H1 (cell line): ENCODE measurements around the gene MAP2K2. TPM values are rescaled to one million over a fixed set of nuclear protein-coding genes. Genes with fewer than 3 reads are reported as not detected.
A peak's percentile ranks its signal among the peaks of the same experiment; 100 is the strongest.

Source experiments
- CTCF ChIA-PET: fragments of 300-600 bp; sonication (Branson Sonifier 250); formaldehyde crosslinking; loops from one replicate; lab custom pipeline; 2021; ENCODE audit not compliant: partially characterized antibody; lab: Charles Lee
- POLR2A ChIA-PET: fragments of 300-600 bp; sonication (Branson Sonifier 250); formaldehyde crosslinking; loops from one replicate; lab custom pipeline; 2021; ENCODE audit warnings: inconsistent platforms; ENCODE audit not compliant: partially characterized antibody; lab: Charles Lee
- DNase-seq, 2 experiments: peaks; one replicate each; pipeline versions ENCODE4 v3.0.0 to v3.0.0-alpha.2; 2010 to 2022; ENCODE audit warnings: low spot score in 2 of 2, low read depth in 1 of 2, mixed read lengths in 1 of 2
- FAIRE-seq: peaks from 2 replicates; lab custom pipeline; 2011; peaks lifted over from hg19 to GRCh38; lab: Jason Lieb, UNC
- H2AFZ ChIP-seq: 2 replicates; pipeline ENCODE4 v1.8.1; 2012; ENCODE audit warnings: low read length, inconsistent platforms
- H2AK5ac ChIP-seq: 2 replicates; pipeline ENCODE4 v1.6.1; 2013; ENCODE audit warnings: low read depth, low read length
- H2BK120ac ChIP-seq: replicated peaks from 2 replicates; pipeline ENCODE3; 2013; ENCODE audit warnings: low read depth, low read length, inconsistent platforms
- H2BK12ac ChIP-seq: 2 replicates; pipeline ENCODE4 v1.6.1; 2013; ENCODE audit warnings: low read depth, low read length
- H2BK15ac ChIP-seq: 2 replicates; pipeline ENCODE4 v1.6.1; 2013; ENCODE audit warnings: low read length
- H2BK20ac ChIP-seq: 2 replicates; pipeline ENCODE4 v1.6.1; 2013; ENCODE audit warnings: low read length
- H2BK5ac ChIP-seq: 2 replicates; pipeline ENCODE4 v1.6.1; 2013; ENCODE audit warnings: low read depth, low read length
- H3K14ac ChIP-seq: 2 replicates; pipeline ENCODE4 v1.6.1; 2013; ENCODE audit warnings: inconsistent platforms; ENCODE audit not compliant: insufficient read length
- H3K18ac ChIP-seq: 2 replicates; pipeline ENCODE4 v1.6.1; 2013; ENCODE audit warnings: low read length; ENCODE audit errors: extremely low read depth
- H3K23ac ChIP-seq: 2 replicates; pipeline ENCODE4 v1.6.1; 2013; ENCODE audit warnings: inconsistent platforms; ENCODE audit not compliant: insufficient read length
- H3K23me2 ChIP-seq: 2 replicates; pipeline ENCODE4 v1.6.1; 2013; ENCODE audit warnings: low read depth, low read length
- H3K27ac ChIP-seq: 2 replicates; pipeline ENCODE4 v1.6.1; 2011; ENCODE audit warnings: low read depth, low read length, inconsistent platforms
- H3K27me3 ChIP-seq, 4 experiments: replicated peaks in 1 of 4; 1 replicate in 1 of 4; 2 replicates in 3 of 4; pipeline versions ENCODE4 v1.6.1 to v1.8.1; 2011 to 2013; ENCODE audit warnings: low read length in 3 of 4, mild to moderate bottlenecking in 3 of 4, inconsistent platforms in 2 of 4, mixed read lengths in 2 of 4, moderate library complexity in 1 of 4; ENCODE audit not compliant: control insufficient read depth in 3 of 4, insufficient read depth in 3 of 4; ENCODE audit errors: extremely low read depth in 1 of 4
- H3K36me3 ChIP-seq, 4 experiments: 2 replicates each; pipeline versions ENCODE4 v1.6.1 to v1.8.1; 2011 to 2013; ENCODE audit warnings: mild to moderate bottlenecking in 4 of 4, low read length in 3 of 4, moderate library complexity in 2 of 4, control low read depth in 1 of 4, inconsistent platforms in 1 of 4; ENCODE audit not compliant: insufficient read depth in 4 of 4, control insufficient read depth in 2 of 4
- H3K4ac ChIP-seq: replicated peaks from 2 replicates; pipeline ENCODE3; 2013; ENCODE audit warnings: low read length, low read depth, mixed read lengths, inconsistent platforms; ENCODE audit not compliant: insufficient read length
- H3K4me1 ChIP-seq, 4 experiments: replicated peaks in 1 of 4; 1 replicate in 1 of 4; 2 replicates in 3 of 4; pipeline versions ENCODE4 v1.6.1 to v1.8.1; 2011 to 2013; ENCODE audit warnings: low read length in 3 of 4, inconsistent platforms in 2 of 4, mixed read lengths in 1 of 4; ENCODE audit not compliant: insufficient read depth in 4 of 4, control insufficient read depth in 3 of 4
- H3K4me2 ChIP-seq, 2 experiments: 2 replicates each; pipeline versions ENCODE4 v1.6.1 to v1.8.1; 2011 to 2013; ENCODE audit warnings: low read depth in 2 of 2, low read length in 2 of 2, control low read depth in 1 of 2, inconsistent platforms in 1 of 2, mild to moderate bottlenecking in 1 of 2; ENCODE audit not compliant: insufficient read depth in 1 of 2
- H3K4me3 ChIP-seq, 4 experiments: fragments of 200-600, 300-600 bp in 1 of 4; sonication (generic), shearing (Covaris generic), sonication (Bioruptor Twin) in 1 of 4; 2 replicates each; pipeline versions ENCODE4 v1.5.1 to v1.8.1; 2011 to 2016; ENCODE audit warnings: low read length in 4 of 4, low read depth in 3 of 4, control low read depth in 2 of 4, inconsistent platforms in 2 of 4, mild to moderate bottlenecking in 2 of 4, mixed read lengths in 1 of 4, moderate library complexity in 1 of 4; ENCODE audit not compliant: insufficient read depth in 2 of 4; ENCODE audit errors: extremely low read depth in 1 of 4
- H3K56ac ChIP-seq: replicated peaks from 2 replicates; pipeline ENCODE3; 2013; ENCODE audit warnings: low read depth, mild to moderate bottlenecking, mixed read lengths, low read length, inconsistent platforms; ENCODE audit not compliant: insufficient read length
- H3K79me1 ChIP-seq: 2 replicates; pipeline ENCODE4 v1.6.1; 2013; ENCODE audit warnings: low read depth, low read length, control low read depth
- H3K79me2 ChIP-seq, 2 experiments: 2 replicates each; pipeline versions ENCODE4 v1.6.1 to v1.8.1; 2012 to 2013; ENCODE audit warnings: low read length in 2 of 2, mild to moderate bottlenecking in 2 of 2, inconsistent platforms in 1 of 2; ENCODE audit not compliant: insufficient read depth in 2 of 2, control insufficient read depth in 1 of 2
- H3K9ac ChIP-seq, 4 experiments: replicated peaks in 1 of 4; 1 replicate in 1 of 4; 2 replicates in 3 of 4; pipeline versions ENCODE4 v1.6.1 to v1.8.1; 2011 to 2013; ENCODE audit warnings: low read depth in 3 of 4, low read length in 3 of 4, control low read depth in 2 of 4, mild to moderate bottlenecking in 2 of 4, moderate library complexity in 2 of 4, inconsistent platforms in 1 of 4; ENCODE audit errors: extremely low read depth in 1 of 4
- H3K9me3 ChIP-seq, 2 experiments: 2 replicates each; pipeline versions ENCODE4 v1.6.1 to v1.8.1; 2012 to 2013; ENCODE audit warnings: mild to moderate bottlenecking in 2 of 2, moderate library complexity in 2 of 2, control low read depth in 1 of 2, inconsistent platforms in 1 of 2, low read depth in 1 of 2, low read length in 1 of 2, mixed read lengths in 1 of 2; ENCODE audit not compliant: insufficient read depth in 2 of 2
- H4K20me1 ChIP-seq, 2 experiments: replicated peaks in 1 of 2; 2 replicates each; pipeline versions ENCODE3 to v1.8.1; 2011 to 2013; ENCODE audit warnings: inconsistent platforms in 2 of 2, low read length in 2 of 2, mild to moderate bottlenecking in 1 of 2; ENCODE audit not compliant: insufficient read depth in 2 of 2, control insufficient read depth in 1 of 2
- H4K5ac ChIP-seq: 2 replicates; pipeline ENCODE4 v1.6.1; 2013; ENCODE audit warnings: low read length, low read depth, mixed read lengths, inconsistent platforms; ENCODE audit not compliant: insufficient read length
- H4K8ac ChIP-seq: 2 replicates; pipeline ENCODE4 v1.8.0; 2013; ENCODE audit warnings: mild to moderate bottlenecking, moderate library complexity, low read length, inconsistent platforms; ENCODE audit not compliant: insufficient read depth; ENCODE audit errors: extremely low read depth
- H4K91ac ChIP-seq: replicated peaks from 2 replicates; pipeline ENCODE3; 2013; ENCODE audit warnings: low read length, mixed read lengths, inconsistent platforms; ENCODE audit not compliant: insufficient read length
- CEBPB ChIP-seq: IDR thresholded peaks from 2 replicates; pipeline ENCODE4 v1.6.1; 2012; ENCODE audit warnings: low read depth, low read length
- KDM1A ChIP-seq: fragments of 200-600, 300-600 bp; sonication (generic); IDR thresholded peaks from 2 replicates; pipeline ENCODE4 v1.7.1; 2016; ENCODE audit warnings: mild to moderate bottlenecking, low read length, borderline replicate concordance
- RXRA ChIP-seq: IDR thresholded peaks from 2 replicates; pipeline ENCODE4 v1.6.1; 2011; ENCODE audit warnings: low read depth, mild to moderate bottlenecking, low read length, moderate library complexity; ENCODE audit not compliant: insufficient read depth
- WGBS, 2 experiments: shearing (Covaris generic) in 1 of 2; methylation state at CpG; one replicate each; pipeline versions ENCODE4 v1.1.6 to v1.1.7; 2013 to 2015; ENCODE audit warnings: low lambda C conversion rate in 2 of 2, mixed read lengths in 2 of 2, inconsistent platforms in 1 of 2, low coverage in 1 of 2, missing lambda C conversion rate in 1 of 2; ENCODE audit not compliant: insufficient replicate concordance in 2 of 2, insufficient coverage in 1 of 2, insufficient read length in 1 of 2; ENCODE audit errors: extremely low coverage in 1 of 2, missing lambda C conversion rate in 1 of 2; 5-methylcytosine and 5-hydroxymethylcytosine counted together
- polyA plus RNA-seq, 7 experiments: library from polyadenylated mRNA; depleted of rRNA in 3 of 7; stranded (reverse) in 5 of 7; unstranded in 2 of 7; fragments of >200 nt in 5 of 7; fragments of 200-250 nt in 2 of 7; gene quantifications; 1 replicate in 5 of 7; 2 replicates in 1 of 7; 4 replicates in 1 of 7; pipeline versions ENCODE4 v1.2.1 to v1.2.3, GENCODE V29; 2011 to 2013; ENCODE audit warnings: missing spikeins in 2 of 7, mixed read lengths in 2 of 7
- total RNA-seq: library from RNA; stranded (reverse); fragmentation: NEBNext Ultra II Directional; extraction: Animal tissue kit (Norgen Biotek cat#: 25700); gene quantifications from 2 replicates; pipeline ENCODE4 v1.2.1, GENCODE V29; 2021

MAP2K2 gene
- total and polyA plus RNA-seq, 2 of the 8 experiments (the other 6 are each of a cell fraction or from before 2014, with no cell fraction given), result 111 to 162 TPM

GRCh38 chr19:4061178-4061682, 62.7 kb downstream of the MAP2K2 start:
- ChIA-PET CTCF (interaction anchor here (1.7 kb wide), 1 partner anchor 57 kb away, joined by 4 read pairs; no protein-coding TSS in a partner anchor), POLR2A (interaction anchor here (0.9 to 3.8 kb wide), 6 partner anchors 14 to 76 kb away, joined by 3 to 22 read pairs (median 4); no protein-coding TSS in a partner anchor)
- no peak overlapping the region for H3K27ac ChIP-seq
- H3K9me3 ChIP-seq, result no peaks in the 10 kb centered on the region
- no peak overlapping the region for H4K91ac ChIP-seq
- H3K23me2 ChIP-seq, result peaks cover 4% of the 10 kb centered on the region; the same call in 1 of the 2 replicates
- H2AK5ac ChIP-seq, result no peak overlapping the region
- H3K23ac ChIP-seq, result no peak overlapping the region
- no peak overlapping the region for H2AFZ ChIP-seq
- H3K18ac ChIP-seq, result no peak overlapping the region
- no peak overlapping the region for H2BK20ac ChIP-seq
- WGBS, 2 experiments, result 85% methylated on average over 16 of the region's 23 CpGs; no CpG with 5 or more reads in 1 of the 2 experiments
- peaks cover 24 to 79% of the 10 kb centered on the region in 2 experiments; a peak in 3 of 4 replicates for H3K79me2 ChIP-seq
- H3K4ac ChIP-seq, result no peak overlapping the region
- H3K36me3 ChIP-seq, result no peaks in the 10 kb centered on the region
- H4K5ac ChIP-seq, result no peak overlapping the region
- no peaks in the 10 kb centered on the region for H3K27me3 ChIP-seq
- peaks cover 10% of the 10 kb centered on the region for H3K79me1 ChIP-seq
- no peak overlapping the region for H2BK5ac ChIP-seq
- no peak overlapping the region for H2BK120ac ChIP-seq
- H3K14ac ChIP-seq, result no peak overlapping the region
- H3K4me2 ChIP-seq, result peak overlapping the region in 1 of 2 experiments; percentile 32; a peak in 1 of 4 replicates
- no peak overlapping the region for H2BK15ac ChIP-seq
- peaks cover 35 to 37% of the 10 kb centered on the region in 2 experiments for H4K20me1 ChIP-seq
- no peak for DNase-seq
- H3K9ac ChIP-seq, result no peak overlapping the region
- no peak overlapping the region for H3K4me3 ChIP-seq
- H4K8ac ChIP-seq, result no peak overlapping the region
- no peak for FAIRE-seq
- TF ChIP-seq RXRA (no peak), KDM1A (no peak), CEBPB (0 out of 2 replicates have a peak, but pooled peaks have one; percentile 17)
- peaks cover 0 to 39% (median 20%) of the 10 kb centered on the region in 4 experiments; a peak in 5 of 7 replicates for H3K4me1 ChIP-seq
- H3K56ac ChIP-seq, result no peak overlapping the region
- no peak overlapping the region for H2BK12ac ChIP-seq
